ENCODE measurements around the gene PLA1A. TPM values are rescaled to one million over a fixed set of nuclear protein-coding genes. Genes with fewer than 3 reads are reported as not detected.

The PLA1A gene, protein sequence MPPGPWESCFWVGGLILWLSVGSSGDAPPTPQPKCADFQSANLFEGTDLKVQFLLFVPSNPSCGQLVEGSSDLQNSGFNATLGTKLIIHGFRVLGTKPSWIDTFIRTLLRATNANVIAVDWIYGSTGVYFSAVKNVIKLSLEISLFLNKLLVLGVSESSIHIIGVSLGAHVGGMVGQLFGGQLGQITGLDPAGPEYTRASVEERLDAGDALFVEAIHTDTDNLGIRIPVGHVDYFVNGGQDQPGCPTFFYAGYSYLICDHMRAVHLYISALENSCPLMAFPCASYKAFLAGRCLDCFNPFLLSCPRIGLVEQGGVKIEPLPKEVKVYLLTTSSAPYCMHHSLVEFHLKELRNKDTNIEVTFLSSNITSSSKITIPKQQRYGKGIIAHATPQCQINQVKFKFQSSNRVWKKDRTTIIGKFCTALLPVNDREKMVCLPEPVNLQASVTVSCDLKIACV
- 0.32 TPM in 1 of 2 replicates, not detected in the other for total RNA-seq

DNA sequence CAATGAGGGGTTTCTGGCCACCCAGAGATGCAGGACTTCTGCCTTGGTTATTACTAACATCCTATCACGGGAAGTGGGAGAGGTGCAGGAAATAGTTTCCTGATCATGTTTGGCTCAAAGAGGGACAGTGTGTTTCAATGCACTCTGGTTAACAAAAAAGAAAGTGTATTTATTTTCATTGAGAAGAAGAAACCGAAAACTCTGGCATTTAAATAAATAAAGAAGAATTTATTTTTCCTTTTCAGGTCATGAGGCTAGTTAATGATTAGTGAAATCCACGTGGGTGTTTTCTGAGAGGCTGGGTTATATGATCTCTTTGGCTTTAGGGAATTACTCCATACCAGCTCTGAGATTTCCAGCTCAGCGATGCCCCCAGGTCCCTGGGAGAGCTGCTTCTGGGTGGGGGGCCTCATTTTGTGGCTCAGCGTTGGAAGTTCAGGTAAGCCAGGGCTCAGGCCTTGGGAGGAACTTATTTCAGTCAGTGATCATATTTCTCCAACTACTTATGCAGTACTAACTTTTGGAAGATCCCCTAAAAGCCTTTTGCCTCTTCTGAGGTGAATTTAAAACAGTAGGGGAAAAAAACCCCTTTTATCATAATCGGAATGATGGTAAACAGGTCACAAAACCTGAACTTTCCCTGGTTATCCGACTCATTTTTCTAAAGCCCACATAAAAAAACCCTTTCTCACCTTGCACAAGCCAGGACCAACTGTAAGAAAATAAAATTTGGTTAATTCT lies at the start of gene PLA1A:
Gene PLA1A, plus strand, starts transcription at position 338 of the 741 bp plus-strand sequence. Its CDS starts 29 bp downstream, at position 367.

DNA sequence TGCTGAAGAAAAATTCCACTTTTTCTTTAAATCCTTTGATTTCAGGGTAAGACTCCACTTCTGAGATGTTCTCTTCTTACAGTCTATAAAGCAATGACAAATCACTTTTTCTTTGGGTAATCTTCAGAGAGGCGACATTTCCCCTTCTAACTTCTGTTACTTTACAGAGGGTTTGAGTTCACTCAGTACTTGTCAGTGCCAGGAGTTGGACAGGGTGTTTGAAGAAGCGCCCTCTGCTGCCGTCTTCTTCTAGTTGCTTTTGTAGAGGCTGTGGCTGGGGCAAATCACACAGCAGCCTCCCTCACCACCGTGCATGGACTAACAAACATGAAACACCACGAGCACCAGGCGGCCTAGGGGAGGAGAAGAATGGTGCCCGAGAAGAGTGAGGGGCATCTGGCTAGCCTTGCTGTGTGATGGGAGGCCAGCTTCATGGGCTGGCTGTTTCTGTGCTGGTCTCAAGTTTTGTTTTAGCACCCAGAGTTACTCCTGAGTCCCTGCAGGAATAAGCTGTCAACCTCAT lies 38.2 kb upstream of the PLA1A start, which contains the start of gene CD80:
Gene CD80, minus strand, starts transcription at position 174 of the 523 bp plus-strand sequence. CDS start 1,886 bp downstream, outside the sequence.

DNA sequence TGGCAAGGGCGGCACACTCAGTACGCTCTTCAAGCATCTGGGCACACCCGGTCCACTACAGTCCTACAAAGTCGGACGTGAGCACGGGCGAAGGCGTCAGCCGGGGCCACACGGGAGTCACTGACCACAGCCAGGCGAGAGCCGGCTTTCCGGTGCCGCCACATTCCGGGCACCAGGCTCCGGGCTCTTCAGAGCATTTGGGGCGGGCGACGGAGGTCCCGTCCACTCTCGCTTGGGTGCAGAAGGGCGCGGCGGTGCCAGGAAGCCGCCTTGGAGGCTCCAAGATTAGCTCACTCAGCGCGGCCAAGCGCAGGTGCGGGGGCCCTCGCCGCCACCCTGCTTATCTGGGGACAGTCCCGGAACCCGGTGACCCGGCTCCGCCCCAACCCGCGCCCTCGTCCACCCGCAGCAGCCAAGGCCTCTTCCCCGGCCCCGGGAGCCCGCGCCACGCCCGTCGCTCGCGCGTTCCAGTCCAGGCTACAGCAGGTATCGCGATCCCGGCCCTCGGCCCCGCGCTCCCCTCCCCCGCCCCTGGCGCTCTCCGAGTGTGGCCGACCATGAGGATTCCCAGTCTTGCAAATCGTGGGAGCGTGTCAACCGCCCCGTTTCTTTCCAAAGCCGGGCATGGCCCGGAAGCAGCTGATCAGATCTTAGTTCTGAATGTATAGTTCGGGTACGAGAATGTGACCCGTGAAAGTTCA lies 18.2 kb upstream of the PLA1A start, which contains the start of gene ADPRH:
Gene ADPRH, plus strand, starts transcription at position 127 of the 701 bp plus-strand sequence. CDS start 2,678 bp downstream, outside the sequence.

DNA sequence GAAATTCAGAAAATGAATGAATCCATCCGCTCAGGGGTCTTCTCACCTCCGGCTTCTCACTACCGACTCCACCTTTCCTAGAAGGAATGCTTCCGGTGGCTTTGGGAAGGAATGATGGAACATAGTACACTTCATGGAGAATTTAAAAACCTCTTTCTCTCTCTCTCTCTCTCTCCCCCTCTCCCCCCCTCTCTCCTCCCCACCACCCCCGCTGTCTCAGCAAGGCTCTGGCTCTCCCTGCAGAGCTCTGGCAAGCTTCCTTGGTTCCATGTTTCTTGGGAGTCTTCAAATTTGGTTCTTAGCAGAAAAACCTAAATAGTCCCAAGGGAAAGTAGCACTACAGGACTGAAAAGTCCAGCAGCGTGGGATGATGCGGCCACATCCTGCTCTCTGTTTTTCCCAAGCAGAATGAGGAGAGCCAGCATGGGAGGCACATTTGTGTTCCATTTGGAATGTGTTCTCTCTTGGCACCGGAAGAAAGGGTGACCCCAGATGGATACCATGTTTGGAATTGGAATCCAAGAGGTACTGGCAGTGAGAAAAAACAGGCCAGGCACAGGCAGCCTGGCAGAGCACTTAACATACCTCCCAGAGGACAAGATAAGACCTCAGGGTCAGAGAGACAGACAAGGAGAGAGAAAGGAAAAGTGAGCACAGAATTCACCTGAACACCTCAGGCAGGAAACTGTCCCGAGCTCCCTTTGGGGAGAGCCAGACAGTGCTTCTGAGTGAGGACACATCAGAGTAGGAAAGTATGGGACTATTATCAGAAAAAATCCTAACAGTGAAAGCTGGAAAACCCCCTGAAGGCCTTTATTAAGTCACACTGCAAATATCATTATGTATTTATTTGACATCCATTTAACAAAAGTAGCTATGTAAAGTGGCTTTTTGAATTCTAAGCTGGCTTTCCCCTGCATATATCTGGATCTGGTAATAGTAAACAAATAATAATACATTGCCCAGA lies 63.1 kb downstream of the PLA1A start, which contains the start of gene POPDC2:
Gene POPDC2, minus strand, starts transcription at position 116 of the 967 bp plus-strand sequence. CDS start 166 bp downstream, outside the sequence.

DNA sequence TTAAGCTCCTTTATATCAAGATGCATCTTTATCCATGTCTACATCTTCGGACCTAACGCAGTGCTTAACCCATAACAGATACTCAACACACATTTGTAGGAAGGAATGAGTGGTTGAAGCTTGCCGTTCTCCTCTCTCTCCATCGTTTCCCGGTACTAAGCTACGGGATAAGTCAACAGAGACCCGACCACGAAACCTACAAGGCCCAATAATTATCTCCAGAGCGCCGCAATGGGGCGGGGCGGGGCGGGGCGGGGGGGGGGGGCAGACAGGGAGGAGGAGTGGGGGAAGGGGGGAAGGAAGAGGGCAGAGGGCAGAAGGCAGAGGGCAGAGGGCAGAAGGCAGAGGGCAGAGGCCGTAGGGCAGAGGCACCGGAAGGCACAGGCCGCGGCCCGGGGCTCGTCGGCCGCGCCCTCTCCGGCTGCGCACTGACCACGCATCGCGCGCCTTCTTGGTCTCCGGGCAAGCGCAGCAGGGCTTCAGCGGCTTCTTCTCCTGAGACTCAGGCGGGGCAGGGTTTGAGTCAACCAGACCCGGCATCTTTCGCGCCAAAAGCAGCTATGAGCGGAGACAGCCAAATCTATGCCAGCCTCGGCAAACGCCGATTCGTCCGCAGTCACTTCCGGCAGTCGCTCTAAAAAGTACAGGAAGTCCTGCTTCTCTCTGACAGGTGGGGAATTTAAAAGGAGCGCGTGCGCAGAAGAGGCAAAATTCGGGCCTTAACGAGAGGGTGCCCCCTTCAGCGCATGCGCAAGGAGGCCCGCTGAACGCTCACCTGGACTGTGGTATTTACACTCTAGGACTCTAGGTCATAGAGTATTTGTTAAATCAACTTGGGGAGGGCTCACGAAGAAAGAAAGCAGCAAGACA lies 79.3 kb downstream of the PLA1A start, which contains the start of gene COX17:
Gene COX17, minus strand, starts transcription at position 636 of the 870 bp plus-strand sequence. Its CDS starts 96 bp downstream, at position 540.

Other genes starting within 250 kb of the PLA1A start
- 62.6 and 78.3 TPM in 2 replicates for gene TMEM39A, start 134.3 kb upstream of the PLA1A start, total RNA-seq
- 16.1 and 21.1 TPM in 2 replicates for gene POGLUT1, start 128.9 kb upstream of the PLA1A start, total RNA-seq
- gene TIMMDC1, start 99.3 kb upstream of the PLA1A start, total RNA-seq: 58.5 and 64.6 TPM in 2 replicates
- 0.32 TPM in 1 of 2 replicates, not detected in the other for gene CD80, start 38.3 kb upstream of the PLA1A start, total RNA-seq
- 3.5 and 6.2 TPM in 2 replicates for gene ADPRH, start 18.4 kb upstream of the PLA1A start, total RNA-seq
- 0.65 and 1.3 TPM in 2 replicates for gene POPDC2, start 62.7 kb downstream of the PLA1A start, total RNA-seq
- gene COX17, start 79.5 kb downstream of the PLA1A start, total RNA-seq: 7.4 and 9.0 TPM in 2 replicates
- 1.3 and 1.4 TPM in 2 replicates for gene CFAP91, start 105.1 kb downstream of the PLA1A start, total RNA-seq
- gene NR1I2, start 184.2 kb downstream of the PLA1A start, total RNA-seq: 0.11 and 0.13 TPM in 2 replicates